Measurements from ENCODE around the gene DPY19L1. TPM values are rescaled to one million over a fixed set of nuclear protein-coding genes. Genes with fewer than 3 reads are reported as not detected.
A peak's percentile ranks its signal among the peaks of the same experiment; 100 is the strongest.
"Not testable (repeated sequence)": the region's sequence is repeated elsewhere in the genome, so short reads cannot be mapped to it uniquely, and the experiment has no call there.

The DPY19L1 gene
- total RNA-seq: 22.5 TPM
- polyA plus RNA-seq (ENCODE audit: insufficient read depth in 1 of 8, insufficient read length in 8 of 8, low replicate concordance in 1 of 8): 10 to 100 TPM; 14.7 to 34.0 (median 20.4) TPM
- long read RNA-seq, donor 1, full-length matches to known transcripts: 1 of 1 reads
- long read RNA-seq, donor 1, partial matches to known transcripts: 0 of 1 reads
- long read RNA-seq, donor 1, other reads (novel, unspliced or antisense): 0 of 1 reads
- long read RNA-seq, donor 2: 0 reads
- long read RNA-seq, donor 3, full-length matches to known transcripts: 3 of 3 reads
- long read RNA-seq, donor 3, partial matches to known transcripts: 0 of 3 reads
- long read RNA-seq, donor 3, other reads (novel, unspliced or antisense): 0 of 3 reads
- long read RNA-seq, donor 4, full-length matches to known transcripts: 1 of 1 reads
- long read RNA-seq, donor 4, partial matches to known transcripts: 0 of 1 reads
- long read RNA-seq, donor 4, other reads (novel, unspliced or antisense): 0 of 1 reads
- long read RNA-seq, donor 5, full-length matches to known transcripts: 10 of 10 reads
- long read RNA-seq, donor 5, partial matches to known transcripts: 0 of 10 reads
- long read RNA-seq, donor 5, other reads (novel, unspliced or antisense): 0 of 10 reads
- long read RNA-seq, donor 6, full-length matches to known transcripts: 3 of 10 reads
- long read RNA-seq, donor 6, partial matches to known transcripts: 7 of 10 reads
- long read RNA-seq, donor 6, other reads (novel, unspliced or antisense): 0 of 10 reads
- long read RNA-seq, donor 7, full-length matches to known transcripts: 1 of 1 reads
- long read RNA-seq, donor 7, partial matches to known transcripts: 0 of 1 reads
- long read RNA-seq, donor 7, other reads (novel, unspliced or antisense): 0 of 1 reads
- long read RNA-seq, donor 8, full-length matches to known transcripts: 1 of 1 reads
- long read RNA-seq, donor 8, partial matches to known transcripts: 0 of 1 reads
- long read RNA-seq, donor 8, other reads (novel, unspliced or antisense): 0 of 1 reads
- long read RNA-seq, donor 9, full-length matches to known transcripts: 2 of 2 reads
- long read RNA-seq, donor 9, partial matches to known transcripts: 0 of 2 reads
- long read RNA-seq, donor 9, other reads (novel, unspliced or antisense): 0 of 2 reads
- long read RNA-seq, donor 10, full-length matches to known transcripts: 7 of 7 reads
- long read RNA-seq, donor 10, partial matches to known transcripts: 0 of 7 reads
- long read RNA-seq, donor 10, other reads (novel, unspliced or antisense): 0 of 7 reads
- long read RNA-seq, donor 11, full-length matches to known transcripts: 1 of 1 reads
- long read RNA-seq, donor 11, partial matches to known transcripts: 0 of 1 reads
- long read RNA-seq, donor 11, other reads (novel, unspliced or antisense): 0 of 1 reads

GRCh38 chr7:35037211-35037525 lies at the start of gene DPY19L1:
Gene DPY19L1, minus strand, starts transcription at chr7:35037485. Its CDS starts 91 bp downstream, at chr7:35037394.
- H3K4me3 ChIP-seq (ENCODE audit: low read length): peak within 1 kb of the TSS; percentile 70
- DNase-seq: no peak
- no peaks in the 10 kb centered on the region for H3K27me3 ChIP-seq (ENCODE audit: control insufficient read depth, insufficient read depth, low read length)
- H3K4me1 ChIP-seq (ENCODE audit: control insufficient read depth, insufficient read depth, low read length): peaks cover 10% of the 10 kb centered on the region
- WGBS (ENCODE audit: insufficient coverage): under 1% methylated on average over 48 of the region's 48 CpGs
- H3K36me3 ChIP-seq (ENCODE audit: control insufficient read depth, insufficient read depth, low read length): no peaks in the 10 kb centered on the region
- no peaks in the 10 kb centered on the region for H3K9me3 ChIP-seq (replicated peaks; ENCODE audit: control insufficient read depth, low read depth, low read length)
- H3K27ac ChIP-seq (ENCODE audit: low read length): peak within 1 kb of the TSS; percentile 84

- H3K36me3 ChIP-seq (ENCODE audit: control insufficient read depth, insufficient read depth, low read length); H3K27me3 ChIP-seq (ENCODE audit: control insufficient read depth, insufficient read depth, low read length); H3K9me3 ChIP-seq (replicated peaks; ENCODE audit: control insufficient read depth, low read depth, low read length); H3K27ac ChIP-seq (ENCODE audit: low read length); H3K4me1 ChIP-seq (ENCODE audit: control insufficient read depth, insufficient read depth, low read length); DNase-seq; H3K4me3 ChIP-seq (ENCODE audit: low read length): not testable (repeated sequence)
- WGBS (ENCODE audit: insufficient coverage): no CpG with 5 or more reads among the region's 3 CpGs
These were observed 42.2 kb upstream of the DPY19L1 start for GRCh38 chr7:35079517-35079916.

GRCh38 chr7:35074008-35074407 lies 36.7 kb upstream of the DPY19L1 start:
- H3K9me3 ChIP-seq (replicated peaks; ENCODE audit: control insufficient read depth, low read depth, low read length); H3K36me3 ChIP-seq (ENCODE audit: control insufficient read depth, insufficient read depth, low read length); H3K27ac ChIP-seq (ENCODE audit: low read length); DNase-seq; H3K4me1 ChIP-seq (ENCODE audit: control insufficient read depth, insufficient read depth, low read length); H3K27me3 ChIP-seq (ENCODE audit: control insufficient read depth, insufficient read depth, low read length); H3K4me3 ChIP-seq (ENCODE audit: low read length): not testable (repeated sequence)
- WGBS (ENCODE audit: insufficient coverage): 47% methylated on average over 4 of the region's 5 CpGs

GRCh38 chr7:35072950-35073827 lies 35.9 kb upstream of the DPY19L1 start:
- not testable (repeated sequence) for H3K36me3 ChIP-seq (ENCODE audit: control insufficient read depth, insufficient read depth, low read length); H3K4me3 ChIP-seq (ENCODE audit: low read length); H3K9me3 ChIP-seq (replicated peaks; ENCODE audit: control insufficient read depth, low read depth, low read length); H3K27ac ChIP-seq (ENCODE audit: low read length); H3K27me3 ChIP-seq (ENCODE audit: control insufficient read depth, insufficient read depth, low read length); H3K4me1 ChIP-seq (ENCODE audit: control insufficient read depth, insufficient read depth, low read length)
- 60% methylated on average over 2 of the region's 14 CpGs for WGBS (ENCODE audit: insufficient coverage)
- peak; percentile 8 for DNase-seq

GRCh38 chr7:35069084-35069483 lies 31.8 kb upstream of the DPY19L1 start:
- not testable (repeated sequence) for H3K4me3 ChIP-seq (ENCODE audit: low read length); H3K27me3 ChIP-seq (ENCODE audit: control insufficient read depth, insufficient read depth, low read length); H3K4me1 ChIP-seq (ENCODE audit: control insufficient read depth, insufficient read depth, low read length); H3K27ac ChIP-seq (ENCODE audit: low read length); H3K9me3 ChIP-seq (replicated peaks; ENCODE audit: control insufficient read depth, low read depth, low read length); H3K36me3 ChIP-seq (ENCODE audit: control insufficient read depth, insufficient read depth, low read length)
- no CpG with 5 or more reads among the region's 1 CpG for WGBS (ENCODE audit: insufficient coverage)
- peak; percentile 2 for DNase-seq

- not testable (repeated sequence) for H3K27ac ChIP-seq (ENCODE audit: low read length); H3K27me3 ChIP-seq (ENCODE audit: control insufficient read depth, insufficient read depth, low read length); H3K4me1 ChIP-seq (ENCODE audit: control insufficient read depth, insufficient read depth, low read length); H3K36me3 ChIP-seq (ENCODE audit: control insufficient read depth, insufficient read depth, low read length); H3K9me3 ChIP-seq (replicated peaks; ENCODE audit: control insufficient read depth, low read depth, low read length); DNase-seq; H3K4me3 ChIP-seq (ENCODE audit: low read length)
- whole genome bisulfite sequencing (ENCODE audit: insufficient coverage): no CpG with 5 or more reads among the region's 2 CpGs
These were observed 28.1 kb upstream of the DPY19L1 start for GRCh38 chr7:35065382-35065781.

- H3K9me3 ChIP-seq (replicated peaks; ENCODE audit: control insufficient read depth, low read depth, low read length); H3K36me3 ChIP-seq (ENCODE audit: control insufficient read depth, insufficient read depth, low read length); H3K27me3 ChIP-seq (ENCODE audit: control insufficient read depth, insufficient read depth, low read length); H3K4me3 ChIP-seq (ENCODE audit: low read length); H3K4me1 ChIP-seq (ENCODE audit: control insufficient read depth, insufficient read depth, low read length); H3K27ac ChIP-seq (ENCODE audit: low read length); DNase-seq: not testable (repeated sequence)
- 84% methylated on average over 3 of the region's 3 CpGs for WGBS (ENCODE audit: insufficient coverage)
These were observed 21.3 kb upstream of the DPY19L1 start for GRCh38 chr7:35058571-35058970.

GRCh38 chr7:35057505-35058451 lies 20.5 kb upstream of the DPY19L1 start:
- H3K9me3 ChIP-seq (replicated peaks; ENCODE audit: control insufficient read depth, low read depth, low read length); H3K4me3 ChIP-seq (ENCODE audit: low read length); H3K4me1 ChIP-seq (ENCODE audit: control insufficient read depth, insufficient read depth, low read length); H3K36me3 ChIP-seq (ENCODE audit: control insufficient read depth, insufficient read depth, low read length); DNase-seq; H3K27me3 ChIP-seq (ENCODE audit: control insufficient read depth, insufficient read depth, low read length); H3K27ac ChIP-seq (ENCODE audit: low read length): not testable (repeated sequence)
- whole genome bisulfite sequencing (ENCODE audit: insufficient coverage): 78% methylated on average over 9 of the region's 11 CpGs

Measured in muscle of leg (tissue), 16 donors.